HG03558 (cell line): ENCODE data around the gene SERF2.
"Not testable (repeated sequence)": the region's sequence is repeated elsewhere in the genome, so short reads cannot be mapped to it uniquely, and the experiment has no call there.

Experiments
- ATAC-seq: cut with Tn5 transposase; IDR thresholded peaks from one replicate; pipeline ENCODE4 v1.9.1; 2021; ENCODE audit warnings: moderate number of reproducible peaks; ENCODE audit not compliant: unreplicated experiment; ENCODE audit errors: extremely low read depth

The SERF2 gene

DNA sequence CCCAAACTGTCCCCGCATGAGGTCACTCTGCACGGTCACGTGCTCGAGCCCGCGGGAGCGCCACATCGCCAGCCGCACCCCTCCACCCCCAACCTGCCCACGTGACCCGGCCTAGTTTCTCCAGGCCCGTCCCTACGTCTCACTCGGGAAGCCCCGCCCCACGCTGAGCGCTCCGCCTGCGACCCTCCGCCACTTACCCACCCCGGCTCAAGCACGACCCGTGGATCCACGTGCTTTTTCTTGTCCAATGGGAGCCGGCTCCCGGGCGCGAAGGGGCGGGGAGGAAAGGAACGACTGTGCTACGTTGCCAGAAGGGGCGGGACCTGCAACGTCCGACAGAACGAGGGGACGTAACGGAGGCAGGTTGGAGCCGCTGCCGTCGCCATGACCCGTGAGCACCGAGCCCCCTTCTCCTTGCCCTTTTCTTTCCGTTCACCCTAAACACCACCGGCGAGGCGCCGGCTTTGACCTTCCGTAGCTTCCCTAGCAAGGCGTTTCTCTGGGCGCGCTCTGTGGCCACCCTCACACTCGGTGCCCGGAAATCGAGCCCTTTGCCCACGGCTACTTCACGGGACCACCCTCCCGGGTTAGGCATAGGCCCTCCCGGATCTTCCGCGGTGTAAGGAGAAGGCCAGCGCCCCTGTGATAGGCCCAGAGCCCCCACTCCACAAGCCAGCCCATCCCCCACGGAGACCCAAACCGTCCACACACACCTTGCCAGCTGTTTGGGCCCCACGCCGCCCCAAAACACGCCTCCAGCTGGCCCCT lies at the start of gene SERF2:
Gene SERF2, plus strand, starts transcription at position 328 of the 768 bp plus-strand sequence. Its CDS starts 57 bp downstream, at position 385.
- ATAC-seq = peak; percentile 70

DNA sequence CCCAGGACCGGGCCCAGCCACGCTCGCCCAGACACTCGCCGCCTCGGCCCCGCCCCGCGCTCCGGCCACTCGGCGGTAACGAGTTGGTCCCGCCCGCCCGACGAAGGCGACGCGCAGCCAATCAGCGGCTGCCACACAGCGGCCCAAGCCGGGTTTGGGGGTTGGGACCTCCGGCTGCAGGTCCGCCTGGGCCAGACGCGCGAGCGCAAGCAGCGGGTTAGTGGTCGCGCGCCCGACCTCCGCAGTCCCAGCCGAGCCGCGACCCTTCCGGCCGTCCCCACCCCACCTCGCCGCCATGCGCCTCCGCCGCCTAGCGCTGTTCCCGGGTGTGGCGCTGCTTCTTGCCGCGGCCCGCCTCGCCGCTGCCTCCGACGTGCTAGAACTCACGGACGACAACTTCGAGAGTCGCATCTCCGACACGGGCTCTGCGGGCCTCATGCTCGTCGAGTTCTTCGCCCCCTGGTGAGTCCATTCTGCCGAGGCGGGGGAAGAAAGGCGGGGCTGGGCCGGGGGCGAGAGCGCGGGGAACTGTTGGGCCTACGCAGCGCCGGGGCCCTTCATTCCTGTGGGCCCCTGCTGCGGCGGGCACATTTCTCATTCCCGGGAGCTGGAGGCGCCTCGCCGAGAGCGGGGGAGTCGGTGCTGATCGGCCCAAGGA lies 45.7 kb upstream of the SERF2 start, which contains the start of gene PDIA3:
Gene PDIA3, plus strand, starts transcription at position 194 of the 658 bp plus-strand sequence. Its CDS starts 102 bp downstream, at position 296.
- ATAC-seq = peak; percentile 47

DNA sequence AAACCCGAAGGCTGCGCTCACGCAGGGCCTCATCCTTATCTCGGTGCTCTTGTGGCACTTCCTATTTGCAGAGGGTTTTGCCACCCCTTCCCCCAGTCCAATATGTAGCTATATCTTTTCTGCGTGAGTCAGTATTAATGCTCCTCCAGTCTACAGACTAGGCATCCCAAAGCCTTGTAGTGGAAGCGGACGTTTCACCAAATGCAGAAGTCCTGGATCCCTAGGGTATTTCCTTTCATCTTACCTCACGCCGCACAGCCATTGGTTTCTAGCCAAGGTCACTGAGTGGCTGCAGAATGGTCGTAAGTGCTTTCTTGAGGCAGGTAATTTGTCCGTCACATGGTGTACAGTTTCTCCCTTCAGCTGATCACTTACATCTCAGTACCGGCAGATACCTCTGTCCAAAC lies 45.2 kb upstream of the SERF2 start:
- not testable (repeated sequence) for ATAC-seq

DNA sequence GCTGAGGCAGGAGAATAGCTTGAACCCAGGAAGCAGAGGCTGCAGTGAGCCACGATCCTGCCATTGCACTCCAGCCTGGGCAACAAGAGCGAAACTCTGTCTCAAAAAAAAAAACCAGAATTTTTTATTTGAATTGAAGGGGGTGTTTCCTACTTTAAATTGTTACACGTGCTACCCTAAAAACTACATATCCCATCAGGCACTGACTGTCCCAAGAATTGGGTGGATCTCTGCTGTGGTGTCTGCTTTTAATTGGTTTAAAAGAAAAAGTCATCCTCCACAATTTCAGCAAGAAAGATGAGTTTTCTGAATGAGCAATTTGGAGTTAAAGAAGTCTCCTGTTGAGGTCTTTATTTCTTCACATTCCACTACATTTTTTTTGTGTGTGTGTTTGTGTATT lies 43.7 kb upstream of the SERF2 start:
- no peak for ATAC-seq

DNA sequence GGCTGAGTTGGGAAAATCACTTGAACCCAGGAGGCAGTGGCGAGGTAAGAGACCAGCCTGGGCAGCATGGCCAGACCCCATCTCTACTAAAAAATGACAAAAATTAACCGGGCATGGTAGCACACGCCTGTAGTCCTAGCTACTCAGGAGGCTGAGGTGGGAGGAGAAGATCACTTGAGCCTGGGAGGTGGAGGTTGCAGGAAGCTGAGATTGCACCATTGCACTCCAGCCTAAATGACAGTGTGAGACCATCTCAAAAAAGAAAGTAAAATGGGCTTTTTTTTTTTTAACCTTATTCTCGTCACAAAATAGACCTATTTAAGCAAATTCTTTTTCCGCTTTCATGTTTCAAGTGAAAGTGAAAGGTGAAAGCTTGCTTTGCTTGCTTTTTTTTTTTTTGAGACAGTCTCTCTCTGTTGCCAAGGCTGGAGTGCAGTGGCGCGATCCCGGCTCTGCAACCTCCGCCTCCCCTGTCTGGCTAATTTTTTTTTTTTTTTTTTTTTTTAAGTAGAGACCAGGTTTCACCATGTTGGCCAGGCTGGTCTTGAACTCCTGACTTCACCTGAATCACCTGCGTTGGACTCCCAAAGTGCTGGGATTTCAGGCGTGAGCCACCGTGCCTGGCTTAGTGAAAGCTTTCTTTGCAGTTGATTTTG lies 42.3 kb upstream of the SERF2 start:
- peak; percentile 28 for ATAC-seq

DNA sequence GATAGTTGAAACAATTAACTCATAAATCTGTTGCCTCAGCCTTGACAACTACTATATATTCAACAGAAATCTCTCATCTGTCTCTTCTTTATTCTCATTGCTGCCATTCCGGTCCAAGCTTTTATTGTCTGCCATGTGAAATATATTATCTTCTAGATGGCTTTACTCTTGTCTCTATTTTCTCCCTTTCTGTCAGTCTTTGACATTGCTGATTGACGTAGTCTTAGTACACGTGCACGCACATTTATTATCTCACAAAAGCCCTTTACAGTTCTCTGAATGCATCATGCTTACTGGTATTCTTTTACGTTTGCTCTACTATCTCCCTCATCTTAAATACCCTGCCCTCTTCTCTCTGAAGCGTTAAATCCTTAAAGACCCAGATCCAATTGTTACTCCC lies 40.2 kb upstream of the SERF2 start:
- no peak for ATAC-seq

DNA sequence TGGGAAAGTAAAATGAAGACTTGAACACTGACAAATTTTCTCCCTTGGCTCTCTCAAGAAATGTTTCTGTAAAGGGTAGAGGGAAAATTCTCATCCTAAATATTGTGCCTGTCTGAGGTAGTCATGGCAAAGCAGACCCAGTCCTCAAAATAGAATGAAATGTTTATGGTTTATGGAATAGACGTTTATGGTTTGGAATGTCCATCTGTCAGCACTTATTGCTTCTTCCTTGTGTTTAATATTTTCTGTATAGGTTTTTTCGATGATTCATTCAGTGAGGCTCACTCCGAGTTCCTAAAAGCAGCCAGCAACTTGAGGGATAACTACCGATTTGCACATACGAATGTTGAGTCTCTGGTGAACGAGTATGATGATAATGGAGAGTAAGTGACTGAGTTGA lies 29.3 kb upstream of the SERF2 start:
- ATAC-seq = no peak

DNA sequence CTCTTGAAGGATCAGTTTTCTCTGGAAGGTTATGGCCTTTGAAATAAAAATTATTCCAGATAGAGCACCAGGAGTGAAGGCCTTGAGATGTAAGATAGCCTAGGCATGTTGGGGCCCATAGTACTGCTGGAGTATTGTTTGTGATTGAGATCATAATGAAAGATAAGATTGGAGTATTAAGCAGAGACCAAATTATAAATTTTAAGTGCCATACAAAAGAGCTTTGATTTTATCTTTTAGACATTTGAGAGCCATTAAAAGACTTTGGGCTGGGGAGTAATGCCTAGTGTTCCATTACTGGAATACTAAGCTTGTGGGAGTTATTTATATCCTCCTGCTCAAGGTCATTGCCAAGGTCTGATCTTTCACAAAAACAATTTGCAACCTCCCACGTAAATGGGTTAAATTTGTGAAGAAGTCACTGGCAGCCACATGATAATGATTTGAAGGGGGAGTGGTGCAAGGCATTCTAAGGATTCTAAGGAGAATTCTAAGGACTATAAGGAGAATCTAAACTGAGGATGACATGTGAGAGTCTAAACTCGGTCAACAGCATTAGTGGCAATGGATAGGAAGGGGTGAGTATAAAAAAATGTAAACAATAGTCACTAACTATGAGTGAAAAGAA lies 28.2 kb upstream of the SERF2 start:
- ATAC-seq = no peak

DNA sequence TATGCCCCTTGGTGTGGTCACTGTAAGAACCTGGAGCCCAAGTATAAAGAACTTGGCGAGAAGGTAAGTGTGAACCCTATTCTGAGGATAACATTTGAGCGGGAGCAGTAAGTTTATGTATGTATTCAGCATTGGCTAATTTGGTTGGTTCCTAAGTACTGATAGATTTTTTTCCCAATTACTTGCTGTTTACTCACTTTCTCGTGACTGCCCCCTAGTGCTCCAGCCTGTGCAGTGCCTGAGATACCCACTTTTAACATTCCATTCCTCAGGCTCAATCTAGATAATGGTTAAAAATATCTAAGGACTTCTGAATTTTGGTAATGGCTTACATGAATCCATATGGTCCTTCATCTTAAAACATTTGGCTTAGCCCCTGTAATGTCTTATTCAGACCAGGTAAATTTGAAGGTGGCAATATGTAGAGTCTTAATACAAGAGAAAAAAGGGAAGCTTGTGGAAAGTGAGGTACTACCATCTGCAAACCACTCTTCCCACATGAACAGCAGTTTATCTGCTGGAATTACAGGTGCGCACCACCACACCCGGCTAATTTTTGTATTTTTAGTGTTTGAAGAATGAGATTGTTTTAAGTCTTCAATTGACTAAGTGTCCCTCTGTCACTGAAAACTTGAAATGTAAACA lies 22.4 kb upstream of the SERF2 start:
- ATAC-seq = no peak

DNA sequence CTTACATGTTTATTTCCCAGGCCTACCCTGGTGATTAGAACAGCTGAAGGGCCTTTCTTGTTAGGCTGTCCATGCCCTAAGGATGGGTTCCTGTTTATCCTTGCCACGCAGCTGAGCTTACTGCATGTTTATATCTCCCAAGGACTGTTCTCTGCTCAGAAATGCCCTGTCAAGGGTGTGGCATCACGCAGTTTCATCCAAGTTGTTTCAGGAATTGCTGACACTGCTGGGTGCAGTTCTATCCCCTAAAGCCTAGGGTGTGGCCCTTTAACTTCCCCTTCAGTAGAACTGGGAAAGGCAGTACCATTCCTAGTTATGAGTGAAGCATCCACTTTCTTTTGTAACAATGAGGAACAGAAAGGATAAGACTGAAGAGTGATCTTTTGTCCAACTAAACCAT lies 20.3 kb upstream of the SERF2 start:
- no peak for ATAC-seq

DNA sequence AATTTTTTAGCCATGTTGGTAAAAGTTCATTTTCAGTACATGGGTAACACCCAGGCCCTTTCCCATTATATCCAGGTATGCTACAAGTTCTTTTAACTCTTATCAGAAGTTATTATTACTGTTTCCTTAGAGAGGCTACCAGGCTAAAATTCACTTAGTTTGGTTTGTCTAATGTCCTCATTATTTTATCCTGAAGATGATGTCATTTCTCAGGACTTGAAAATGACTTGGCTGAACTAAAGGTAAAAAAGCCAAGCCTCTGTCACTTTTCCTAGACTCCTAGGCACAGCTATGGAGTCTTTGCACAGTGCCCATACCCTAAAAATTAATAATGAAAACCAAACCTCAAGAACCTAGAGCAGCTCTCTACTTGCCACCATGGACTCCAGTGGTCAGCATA lies 19.5 kb upstream of the SERF2 start:
- no peak for ATAC-seq

DNA sequence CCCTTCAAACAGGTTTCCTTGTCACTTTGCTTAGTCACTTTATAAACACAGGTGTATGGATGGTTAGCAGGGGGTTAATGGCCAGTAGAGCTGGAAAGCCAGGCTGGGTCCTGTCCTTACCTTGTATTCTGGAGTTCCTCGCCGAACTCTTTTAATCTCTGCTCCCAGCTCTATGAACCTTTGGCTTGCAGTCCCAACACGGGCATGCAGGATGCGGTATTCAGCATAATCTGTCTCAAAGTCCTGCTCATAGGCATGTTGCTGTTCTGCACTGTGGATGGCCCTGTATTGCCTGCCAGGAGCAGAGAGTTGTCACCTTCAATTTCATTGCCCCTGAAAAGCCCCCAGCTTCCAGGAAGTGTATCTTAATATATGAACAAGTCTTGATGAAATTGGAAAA lies 18.1 kb upstream of the SERF2 start:
- no peak for ATAC-seq

DNA sequence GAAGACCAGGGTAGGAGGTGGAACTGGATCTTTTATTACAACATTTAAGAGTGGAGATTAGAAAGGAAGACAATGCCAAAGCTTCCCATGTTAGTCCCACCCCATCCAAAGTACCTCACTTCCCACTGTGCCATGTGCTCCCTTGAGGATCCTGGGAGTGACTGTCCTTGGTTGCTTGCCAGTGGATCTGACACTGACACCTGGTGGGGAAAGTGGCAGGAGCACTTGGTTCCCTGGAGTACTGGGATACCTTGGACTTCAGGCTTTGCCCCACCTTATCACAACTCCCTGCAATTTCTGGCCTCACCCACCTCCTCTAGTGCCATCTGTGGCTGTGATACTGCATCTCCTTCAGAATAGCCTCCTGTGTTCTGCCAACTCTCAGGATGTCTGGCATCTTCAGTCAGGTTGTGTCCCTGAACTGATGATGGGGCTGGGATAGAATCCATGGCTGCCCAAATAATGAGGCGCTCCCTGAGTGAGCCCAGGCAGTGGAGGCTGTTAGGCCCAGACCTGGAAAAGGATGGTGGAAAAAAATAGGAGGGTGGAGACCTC lies 16.6 kb upstream of the SERF2 start:
- ATAC-seq = no peak

DNA sequence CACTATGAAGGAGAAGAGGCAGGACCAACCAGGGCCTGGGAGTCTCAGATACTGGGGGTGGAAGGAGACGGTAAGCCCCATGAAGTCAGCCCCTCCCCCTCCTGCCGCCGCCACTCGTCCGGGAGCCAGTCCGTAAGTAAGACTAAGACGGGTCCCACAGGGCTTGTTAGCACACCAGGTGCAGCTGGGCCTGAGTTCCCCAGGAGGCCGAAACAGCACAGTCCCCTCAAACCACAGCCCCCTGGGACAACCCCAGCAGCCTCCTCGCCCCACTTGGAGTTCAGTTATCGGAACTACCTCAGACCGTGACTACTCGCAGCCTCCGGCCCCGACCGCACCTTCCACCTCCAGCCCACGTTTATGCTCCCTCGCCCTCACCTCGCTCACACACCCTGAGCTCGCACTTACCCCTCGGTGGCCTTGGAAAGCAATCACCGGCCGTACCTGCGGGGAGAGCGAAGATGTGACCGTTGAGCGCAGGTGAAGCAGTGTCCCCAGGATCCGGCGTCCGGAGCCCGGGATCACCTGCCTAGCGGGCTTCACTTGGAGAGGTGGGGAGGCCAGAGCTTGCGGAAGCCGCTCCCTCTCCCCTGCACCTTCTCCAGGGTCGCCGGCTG lies 15.9 kb upstream of the SERF2 start:
- ATAC-seq = peak; percentile 58

DNA sequence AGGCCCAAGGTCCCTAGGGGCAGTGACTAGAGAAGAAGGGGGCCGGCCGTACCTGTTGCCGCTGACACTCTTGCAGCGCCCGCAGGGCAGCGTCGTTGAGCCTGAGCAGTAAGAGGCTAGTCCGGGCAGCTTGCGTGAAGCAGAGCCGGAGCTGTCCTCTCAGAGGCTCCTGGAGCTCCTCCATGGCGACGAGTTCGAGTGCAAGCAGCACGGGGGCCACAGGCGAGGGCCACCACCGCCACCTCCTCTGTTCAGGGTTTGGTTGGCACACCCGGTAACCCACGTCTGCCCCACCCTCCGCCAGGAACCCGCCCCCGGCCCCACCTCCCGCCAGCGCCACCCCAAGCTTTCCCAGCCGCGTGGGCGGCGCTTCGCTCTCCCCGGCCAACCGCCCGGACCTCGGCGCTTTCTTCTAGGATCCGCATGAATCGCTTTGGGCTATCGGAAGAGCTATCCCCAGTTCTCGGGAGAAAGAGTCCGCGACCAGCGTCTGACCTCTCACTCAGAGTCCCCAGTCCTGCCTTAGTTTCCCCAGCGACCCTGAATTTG lies 15.3 kb upstream of the SERF2 start, which contains the start of gene ELL3:
Gene ELL3, minus strand, starts transcription at position 249 of the 549 bp plus-strand sequence. Its CDS starts 65 bp downstream, at position 184.
- ATAC-seq = no peak

DNA sequence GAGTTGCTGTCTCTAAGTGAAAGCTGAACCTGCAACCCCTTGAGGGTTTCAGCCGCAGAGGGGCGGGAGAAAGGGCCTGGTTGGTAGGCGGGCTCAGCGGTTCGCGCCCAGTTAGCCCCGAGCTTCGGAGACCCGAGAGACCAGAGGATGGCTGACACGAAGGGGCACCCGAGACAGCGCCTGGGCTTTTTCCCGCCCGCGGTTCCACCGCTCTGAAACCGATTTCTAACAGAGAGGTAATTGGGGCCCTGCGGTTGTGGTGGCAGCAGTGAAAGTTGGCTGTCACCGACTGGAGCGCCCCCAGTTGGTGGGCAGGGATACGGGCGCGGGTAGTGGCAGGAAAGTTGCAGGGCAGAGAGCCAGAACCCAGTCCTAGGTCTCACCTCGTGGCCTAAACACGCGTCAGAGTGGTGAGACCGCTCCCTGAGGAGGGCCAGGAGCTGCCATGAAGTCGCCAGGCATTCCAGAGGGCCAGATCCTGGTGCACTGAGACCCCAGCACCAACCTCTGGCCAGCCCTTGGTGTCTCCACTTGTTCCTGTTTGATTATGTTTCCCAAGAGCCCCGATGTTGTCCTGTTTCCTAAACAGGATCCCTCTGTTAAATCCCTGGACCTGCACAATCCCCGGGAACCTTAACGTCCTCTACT lies 14.7 kb upstream of the SERF2 start:
- no peak for ATAC-seq

DNA sequence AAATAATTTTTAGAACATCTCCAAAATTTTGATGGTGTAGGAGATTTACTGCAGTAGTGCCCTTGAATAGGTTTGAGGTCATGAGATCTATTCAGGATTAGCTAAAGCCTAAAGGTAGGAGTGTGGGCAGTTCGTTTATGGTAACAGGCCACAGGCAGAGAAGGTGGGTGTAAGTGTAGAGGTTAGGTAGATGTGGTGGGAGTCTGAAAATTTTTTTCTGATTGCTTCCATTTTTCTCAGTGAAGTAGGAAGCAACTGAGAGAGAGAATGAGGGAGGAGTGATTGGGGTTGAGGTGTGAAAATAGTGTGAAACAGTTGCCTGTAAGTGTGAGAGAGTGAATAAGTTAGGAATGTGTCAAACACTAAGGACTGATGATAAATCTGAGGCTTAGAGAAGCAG lies 13.1 kb upstream of the SERF2 start:
- no peak for ATAC-seq

DNA sequence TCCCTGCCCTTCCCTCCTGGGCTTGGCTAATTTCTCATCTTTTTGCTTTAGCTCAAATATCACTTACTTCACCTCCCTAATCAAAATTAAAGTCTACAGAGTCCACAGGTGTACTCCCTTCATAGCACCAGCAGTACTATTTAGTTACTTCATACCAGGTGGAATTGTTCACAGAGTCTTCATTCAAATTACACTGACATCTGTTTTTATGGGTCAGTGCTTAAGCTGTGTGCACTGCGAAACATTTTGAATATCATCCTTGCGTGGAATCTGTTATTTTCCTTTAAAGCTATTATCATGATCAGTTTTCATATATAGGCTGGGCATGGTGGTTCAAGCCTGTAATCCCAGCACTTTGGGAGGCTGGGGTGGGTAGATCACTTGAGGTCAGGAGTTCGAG lies 2.7 kb upstream of the SERF2 start:
- ATAC-seq = no peak
